Liver (tissue), 9 donors: ENCODE measurements around the gene MRPS12. TPM values are rescaled to one million over a fixed set of nuclear protein-coding genes. Genes with fewer than 3 reads are reported as not detected.

Experiments
- DNase-seq: peaks from one replicate; pipeline ENCODE4 v3.0.0-alpha.2; 2017; ENCODE audit warnings: low spot score
- H3K27ac ChIP-seq, 2 donors: one replicate each; pipeline ENCODE4 v1.7.0; 2013; ENCODE audit warnings: inconsistent platforms in 2 of 2, low read length in 2 of 2, control low read depth in 1 of 2, low read depth in 1 of 2, mild to moderate bottlenecking in 1 of 2
- H3K27me3 ChIP-seq, 4 donors: one replicate each; pipeline versions ENCODE4 v1.6.1 to v1.7.0; 2013; ENCODE audit warnings: low read length in 3 of 4, inconsistent platforms in 1 of 4, mild to moderate bottlenecking in 1 of 4, moderate library complexity in 1 of 4; ENCODE audit not compliant: control insufficient read depth in 4 of 4, insufficient read depth in 4 of 4
- H3K36me3 ChIP-seq, 4 donors: one replicate each; pipeline versions ENCODE4 v1.6.1 to v1.7.0; 2013; ENCODE audit warnings: low read length in 3 of 4, mild to moderate bottlenecking in 3 of 4, low read depth in 1 of 4, moderate library complexity in 1 of 4; ENCODE audit not compliant: control insufficient read depth in 4 of 4, insufficient read depth in 3 of 4
- H3K4me1 ChIP-seq, 4 donors: one replicate each; pipeline versions ENCODE4 v1.6.1 to v1.7.0; 2013; ENCODE audit warnings: low read length in 3 of 4, mild to moderate bottlenecking in 3 of 4, moderate library complexity in 1 of 4; ENCODE audit not compliant: control insufficient read depth in 4 of 4, insufficient read depth in 4 of 4
- H3K4me3 ChIP-seq, 3 donors: one replicate each; pipeline versions ENCODE4 v1.6.1 to v1.7.0; 2013; ENCODE audit warnings: low read length in 3 of 3, control low read depth in 1 of 3, low read depth in 1 of 3, mild to moderate bottlenecking in 1 of 3
- H3K9ac ChIP-seq, 2 donors: one replicate each; pipeline ENCODE4 v1.7.0; 2013; ENCODE audit warnings: low read length in 2 of 2, mild to moderate bottlenecking in 2 of 2, moderate library complexity in 2 of 2, control low read depth in 1 of 2, low read depth in 1 of 2
- H3K9me3 ChIP-seq, 4 donors: one replicate each; pipeline versions ENCODE4 v1.6.1 to v1.7.0; 2013; ENCODE audit warnings: low read length in 3 of 4; ENCODE audit not compliant: control insufficient read depth in 4 of 4
- CTCF ChIP-seq: fragments of 150-350 bp; IDR thresholded peaks from 2 replicates; pipeline ENCODE4 v1.5.1; 2017; ENCODE audit warnings: improper control_type of control experiment, low read depth, low read length; ENCODE audit not compliant: missing input control
- FOXA2 ChIP-seq: IDR thresholded peaks from 2 replicates; pipeline ENCODE4 v1.6.1; 2016; ENCODE audit warnings: antibody characterized with exemption
- GABPA ChIP-seq, 2 donors: IDR thresholded peaks in 1 of 2; conservative IDR thresholded peaks in 1 of 2; 2 replicates each; pipeline ENCODE4 v1.6.1; 2016; ENCODE audit warnings: antibody characterized with exemption in 2 of 2, mild to moderate bottlenecking in 1 of 2, moderate library complexity in 1 of 2
- HNF4A ChIP-seq, 2 donors: conservative IDR thresholded peaks; 2 replicates each; pipeline ENCODE4 v1.6.1; 2016; ENCODE audit warnings: antibody characterized with exemption in 2 of 2, mild to moderate bottlenecking in 2 of 2
- HNF4G ChIP-seq: IDR thresholded peaks from 2 replicates; pipeline ENCODE4 v1.6.1; 2016; ENCODE audit warnings: antibody characterized with exemption
- MAX ChIP-seq: IDR thresholded peaks from 2 replicates; pipeline ENCODE4 v1.6.1; 2016; ENCODE audit warnings: antibody characterized with exemption
- NR2F2 ChIP-seq: IDR thresholded peaks from 2 replicates; pipeline ENCODE4 v1.6.1; 2016; ENCODE audit warnings: antibody characterized with exemption
- RAD21 ChIP-seq, 2 donors: IDR thresholded peaks; 2 replicates each; pipeline ENCODE4 v1.6.1; 2016; ENCODE audit warnings: antibody characterized with exemption in 2 of 2, mild to moderate bottlenecking in 2 of 2
- RXRA ChIP-seq, 2 donors: IDR thresholded peaks; 2 replicates each; pipeline ENCODE4 v1.6.1; 2017 to 2018; ENCODE audit warnings: antibody characterized with exemption in 2 of 2, mild to moderate bottlenecking in 1 of 2
- SP1 ChIP-seq: IDR thresholded peaks from 2 replicates; pipeline ENCODE4 v1.6.1; 2018; ENCODE audit warnings: antibody characterized with exemption, mild to moderate bottlenecking
- TAF1 ChIP-seq: conservative IDR thresholded peaks from 2 replicates; pipeline ENCODE4 v1.6.1; 2016; ENCODE audit warnings: antibody characterized with exemption, mild to moderate bottlenecking
- WGBS: extraction: QIAGEN DNeasy Blood & Tissue Kit; methylation state at CpG from one replicate; pipeline ENCODE4 v1.1.7; 2013; 5-methylcytosine and 5-hydroxymethylcytosine counted together
- polyA plus RNA-seq, 2 donors: library from polyadenylated mRNA; stranded (reverse) in 1 of 2; unstranded in 1 of 2; fragments of 200-250 nt in 1 of 2; fragments of >200 nt in 1 of 2; fragmentation: Nextera tagmentation in 1 of 2; extraction: Ambion mirVana in 1 of 2; gene quantifications; one replicate each; pipeline versions ENCODE4 v1.2.1 to v1.2.3, GENCODE V29; 2013 to 2015
- total RNA-seq, 2 donors: library from RNA; depleted of rRNA; stranded (reverse); fragments of >200 nt; gene quantifications; one replicate each; pipeline ENCODE4 v1.2.3, GENCODE V29; 2014
- TF ChIP-seq, protein P1 (sequence below): IDR thresholded peaks from 2 replicates; pipeline ENCODE4 v1.6.1; 2016; ENCODE audit warnings: antibody characterized with exemption
- donor health status: healthy.
- donor health status: healthy.
- donor health status: healthy.
- donor health status: healthy.
- donor health status: healthy.

The MRPS12 gene
- total and polyA plus RNA-seq, 4 donors, result 19.0 to 62.0 (median 39.9) TPM

- Histone ChIP-seq H3K9me3 (no peaks in the 10 kb centered on the region), H3K36me3 (peaks cover 0 to 6% (median under 1%) of the 10 kb centered on the region in 4 donors), H3K27ac (no peak overlapping the region), H3K4me3 (no peak overlapping the region), H3K4me1 (no peaks in the 10 kb centered on the region), H3K9ac (no peak overlapping the region), H3K27me3 (no peaks in the 10 kb centered on the region)
- TF ChIP-seq TAF1, result no peak
- no peak for TF ChIP-seq HNF4A (conservative IDR thresholded peaks at IDR 0.05)
- TF ChIP-seq HNF4G, result no peak
- no peak for TF ChIP-seq RXRA (IDR thresholded peaks at IDR 0.05)
- TF ChIP-seq FOXA2, result no peak
- TF ChIP-seq GABPA (IDR thresholded peaks at IDR 0.05 in 1 of 2, conservative IDR thresholded peaks at IDR 0.05 in 1 of 2), result no peak
- no peak for TF ChIP-seq SP1
- no peak for TF ChIP-seq NR2F2
- no peak for TF ChIP-seq MAX
- TF ChIP-seq, protein P1, sequence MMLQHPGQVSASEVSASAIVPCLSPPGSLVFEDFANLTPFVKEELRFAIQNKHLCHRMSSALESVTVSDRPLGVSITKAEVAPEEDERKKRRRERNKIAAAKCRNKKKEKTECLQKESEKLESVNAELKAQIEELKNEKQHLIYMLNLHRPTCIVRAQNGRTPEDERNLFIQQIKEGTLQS, result no peak
- WGBS, result 94% methylated on average over 44 of the region's 44 CpGs
- DNase-seq, result no peak
Observed at GRCh38 chr19:38915329-38916321, 15.1 kb upstream of the MRPS12 start.

DNA sequence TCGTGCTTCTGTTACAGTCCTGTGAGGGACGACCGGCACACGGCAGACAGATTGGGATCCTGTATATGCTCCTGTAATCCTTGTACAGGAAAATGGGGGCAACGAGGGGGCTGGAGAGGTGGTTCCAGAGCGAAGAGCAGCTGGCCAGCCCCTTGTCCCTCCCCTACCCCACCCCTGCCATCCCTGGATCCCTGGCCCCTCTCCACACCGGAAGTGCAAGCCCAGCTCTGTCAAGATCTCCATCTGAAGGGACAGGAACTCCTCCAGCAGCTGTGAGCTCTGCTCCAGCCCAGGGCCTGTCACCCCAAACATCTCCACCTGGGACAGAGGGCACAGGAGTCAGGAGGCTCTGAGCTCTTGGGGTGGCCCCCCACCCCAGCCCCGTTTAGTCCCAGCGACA lies 13.2 kb upstream of the MRPS12 start:
- H3K27ac ChIP-seq, result no peak overlapping the region
- DNase-seq, result no peak

DNA sequence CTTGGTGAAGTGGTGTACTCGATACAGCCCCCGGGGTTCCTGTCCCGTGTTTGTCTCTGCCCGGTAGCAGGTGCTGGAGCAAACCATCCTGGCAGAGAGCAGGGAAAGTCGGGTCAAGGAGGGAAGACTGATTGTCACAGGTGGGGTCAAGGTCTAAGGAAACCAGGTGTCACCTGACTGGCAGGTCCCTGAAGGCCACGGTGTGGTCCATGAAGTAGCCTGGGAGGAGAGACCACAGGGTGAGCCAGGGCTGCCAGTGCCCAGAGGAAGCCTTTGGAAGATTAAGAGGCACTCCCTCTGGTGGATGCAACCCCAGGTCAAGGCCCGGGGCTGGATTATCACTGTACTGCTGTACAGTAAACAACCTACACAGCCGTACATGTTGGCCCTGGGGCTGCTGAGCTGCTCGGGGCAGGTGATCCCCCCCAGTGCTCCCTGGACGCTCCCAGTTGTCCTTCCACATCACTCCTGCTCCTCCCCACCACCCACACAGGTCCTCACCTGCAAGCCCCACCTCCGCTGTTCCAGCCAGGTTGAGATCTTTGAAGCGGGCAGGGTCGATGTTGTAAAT lies 12.7 kb upstream of the MRPS12 start:
- DNase-seq, result no peak
- TF ChIP-seq GABPA (IDR thresholded peaks at IDR 0.05 in 1 of 2, conservative IDR thresholded peaks at IDR 0.05 in 1 of 2) (no peak), FOXA2 (no peak), CTCF (no peak), HNF4A (conservative IDR thresholded peaks at IDR 0.05) (no peak), TAF1 (no peak), RAD21 (IDR thresholded peaks at IDR 0.05) (peak in 1 of 2 donors; percentile 25)

More for the DNA sequence above, 13.2 kb upstream of the MRPS12 start:
- WGBS, result 84% methylated on average over 9 of the region's 9 CpGs
- Histone ChIP-seq H3K9ac (no peak overlapping the region), H3K36me3 (peaks cover 0 to 14% (median 2%) of the 10 kb centered on the region in 4 donors), H3K27me3 (no peaks in the 10 kb centered on the region), H3K4me1 (no peaks in the 10 kb centered on the region), H3K4me3 (no peak overlapping the region), H3K9me3 (no peaks in the 10 kb centered on the region)
- TF ChIP-seq RXRA (IDR thresholded peaks at IDR 0.05) (no peak), MAX (no peak), NR2F2 (no peak)

More for the DNA sequence above, 12.7 kb upstream of the MRPS12 start:
- Histone ChIP-seq H3K9ac (no peak overlapping the region), H3K27me3 (no peaks in the 10 kb centered on the region), H3K4me1 (no peaks in the 10 kb centered on the region), H3K27ac (no peak overlapping the region), H3K36me3 (peaks cover 0 to 15% (median 2%) of the 10 kb centered on the region in 4 donors), H3K9me3 (no peaks in the 10 kb centered on the region), H3K4me3 (no peak overlapping the region)
- 78% methylated on average over 13 of the region's 13 CpGs for WGBS
